Ishikawa (cell line): ENCODE measurements around the gene ERP29.

ENCODE experiments used
- CEBPB ChIP-seq: IDR thresholded peaks from 2 replicates; pipeline ENCODE4 v1.6.1; 2012
- CREB1 ChIP-seq: IDR thresholded peaks from 2 replicates; pipeline ENCODE4 v1.6.1; 2012; ENCODE audit warnings: low read depth
- EGR1 ChIP-seq: IDR thresholded peaks from 2 replicates; pipeline ENCODE4 v1.6.1; 2012
- EP300 ChIP-seq: IDR thresholded peaks from 2 replicates; pipeline ENCODE4 v1.6.1; 2012; ENCODE audit warnings: borderline replicate concordance
- FOXM1 ChIP-seq: IDR thresholded peaks from 2 replicates; pipeline ENCODE4 v1.6.1; 2012; ENCODE audit warnings: low read depth, borderline replicate concordance
- NFIC ChIP-seq: IDR thresholded peaks from 2 replicates; pipeline ENCODE4 v1.6.1; 2012
- RAD21 ChIP-seq: IDR thresholded peaks from 2 replicates; pipeline ENCODE4 v1.6.1; 2012; ENCODE audit warnings: low read depth
- TAF1 ChIP-seq: IDR thresholded peaks from 2 replicates; pipeline ENCODE4 v1.6.1; 2012; ENCODE audit warnings: low read depth, mild to moderate bottlenecking
- TCF12 ChIP-seq: IDR thresholded peaks from 2 replicates; pipeline ENCODE4 v1.6.1; 2012; ENCODE audit warnings: low read depth
- TEAD4 ChIP-seq: IDR thresholded peaks from 2 replicates; pipeline ENCODE4 v1.6.1; 2012
- YY1 ChIP-seq: IDR thresholded peaks from 2 replicates; pipeline ENCODE4 v1.6.1; 2012; ENCODE audit warnings: low read depth
- ZBTB7A ChIP-seq: IDR thresholded peaks from 2 replicates; pipeline ENCODE4 v1.6.1; 2012; ENCODE audit warnings: low read depth
- TF ChIP-seq, protein P1 (sequence below): IDR thresholded peaks from 2 replicates; pipeline ENCODE4 v1.6.1; 2012; ENCODE audit warnings: low read depth, mild to moderate bottlenecking
- TF ChIP-seq, protein P2 (sequence below): IDR thresholded peaks from 2 replicates; pipeline ENCODE4 v1.6.1; 2012
- TF ChIP-seq, protein P3 (sequence below): IDR thresholded peaks from 2 replicates; pipeline ENCODE4 v1.6.1; 2012

The ERP29 gene

DNA sequence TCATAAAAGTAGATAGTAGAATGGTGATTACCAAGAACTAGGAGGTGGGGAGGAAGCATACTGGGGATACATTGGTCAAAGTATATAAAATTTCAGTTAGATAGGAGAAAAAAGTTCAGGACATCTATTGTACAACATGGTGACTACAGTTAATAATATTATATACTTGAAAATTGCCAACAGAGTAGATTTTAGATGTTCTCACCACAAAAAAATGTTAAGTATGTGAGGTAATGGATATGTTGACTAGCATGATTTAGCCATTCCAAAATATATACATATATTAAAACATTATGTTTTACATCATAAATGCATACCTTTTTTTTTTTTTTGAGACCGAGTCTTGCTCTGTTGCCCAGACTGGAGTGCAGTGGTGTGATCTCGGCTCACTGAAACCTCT is 31.2 kb upstream of the ERP29 start:
- TF ChIP-seq NFIC: no peak
- no peak for TF ChIP-seq YY1
- TF ChIP-seq TCF12: no peak
- TF ChIP-seq, protein P1, sequence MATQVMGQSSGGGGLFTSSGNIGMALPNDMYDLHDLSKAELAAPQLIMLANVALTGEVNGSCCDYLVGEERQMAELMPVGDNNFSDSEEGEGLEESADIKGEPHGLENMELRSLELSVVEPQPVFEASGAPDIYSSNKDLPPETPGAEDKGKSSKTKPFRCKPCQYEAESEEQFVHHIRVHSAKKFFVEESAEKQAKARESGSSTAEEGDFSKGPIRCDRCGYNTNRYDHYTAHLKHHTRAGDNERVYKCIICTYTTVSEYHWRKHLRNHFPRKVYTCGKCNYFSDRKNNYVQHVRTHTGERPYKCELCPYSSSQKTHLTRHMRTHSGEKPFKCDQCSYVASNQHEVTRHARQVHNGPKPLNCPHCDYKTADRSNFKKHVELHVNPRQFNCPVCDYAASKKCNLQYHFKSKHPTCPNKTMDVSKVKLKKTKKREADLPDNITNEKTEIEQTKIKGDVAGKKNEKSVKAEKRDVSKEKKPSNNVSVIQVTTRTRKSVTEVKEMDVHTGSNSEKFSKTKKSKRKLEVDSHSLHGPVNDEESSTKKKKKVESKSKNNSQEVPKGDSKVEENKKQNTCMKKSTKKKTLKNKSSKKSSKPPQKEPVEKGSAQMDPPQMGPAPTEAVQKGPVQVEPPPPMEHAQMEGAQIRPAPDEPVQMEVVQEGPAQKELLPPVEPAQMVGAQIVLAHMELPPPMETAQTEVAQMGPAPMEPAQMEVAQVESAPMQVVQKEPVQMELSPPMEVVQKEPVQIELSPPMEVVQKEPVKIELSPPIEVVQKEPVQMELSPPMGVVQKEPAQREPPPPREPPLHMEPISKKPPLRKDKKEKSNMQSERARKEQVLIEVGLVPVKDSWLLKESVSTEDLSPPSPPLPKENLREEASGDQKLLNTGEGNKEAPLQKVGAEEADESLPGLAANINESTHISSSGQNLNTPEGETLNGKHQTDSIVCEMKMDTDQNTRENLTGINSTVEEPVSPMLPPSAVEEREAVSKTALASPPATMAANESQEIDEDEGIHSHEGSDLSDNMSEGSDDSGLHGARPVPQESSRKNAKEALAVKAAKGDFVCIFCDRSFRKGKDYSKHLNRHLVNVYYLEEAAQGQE: no peak
- no peak for TF ChIP-seq TEAD4
- TF ChIP-seq ZBTB7A: no peak
- TF ChIP-seq CREB1: no peak
- no peak for TF ChIP-seq EP300
- no peak for TF ChIP-seq FOXM1
- TF ChIP-seq RAD21: no peak
- TF ChIP-seq CEBPB: no peak
- TF ChIP-seq TAF1: no peak
- TF ChIP-seq, protein P2, sequence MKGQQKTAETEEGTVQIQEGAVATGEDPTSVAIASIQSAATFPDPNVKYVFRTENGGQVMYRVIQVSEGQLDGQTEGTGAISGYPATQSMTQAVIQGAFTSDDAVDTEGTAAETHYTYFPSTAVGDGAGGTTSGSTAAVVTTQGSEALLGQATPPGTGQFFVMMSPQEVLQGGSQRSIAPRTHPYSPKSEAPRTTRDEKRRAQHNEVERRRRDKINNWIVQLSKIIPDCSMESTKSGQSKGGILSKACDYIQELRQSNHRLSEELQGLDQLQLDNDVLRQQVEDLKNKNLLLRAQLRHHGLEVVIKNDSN: no peak
- TF ChIP-seq EGR1: no peak
- TF ChIP-seq, protein P3, sequence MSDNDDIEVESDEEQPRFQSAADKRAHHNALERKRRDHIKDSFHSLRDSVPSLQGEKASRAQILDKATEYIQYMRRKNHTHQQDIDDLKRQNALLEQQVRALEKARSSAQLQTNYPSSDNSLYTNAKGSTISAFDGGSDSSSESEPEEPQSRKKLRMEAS: no peak

DNA sequence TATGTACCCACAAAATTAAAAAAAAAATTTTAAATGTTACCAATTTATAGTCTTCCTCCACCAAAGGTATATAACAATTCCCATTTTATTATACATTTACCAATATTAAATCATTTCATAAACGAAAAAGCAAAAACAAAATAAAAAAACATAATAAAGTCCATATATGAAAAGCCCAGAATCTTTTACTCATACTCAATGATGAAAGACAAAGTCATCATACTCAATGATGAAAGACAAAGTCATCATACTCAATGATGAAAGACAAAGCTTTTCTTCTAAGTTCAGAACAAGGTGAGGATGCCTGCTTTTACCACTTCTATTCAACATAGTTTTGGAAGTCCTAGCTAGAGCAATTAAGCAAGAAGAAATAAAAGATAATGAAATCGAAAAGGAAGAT is 28.4 kb upstream of the ERP29 start:
- TF ChIP-seq TAF1 (no peak), FOXM1 (no peak), CREB1 (no peak), NFIC (no peak), EP300 (no peak), RAD21 (no peak), TCF12 (no peak)

DNA sequence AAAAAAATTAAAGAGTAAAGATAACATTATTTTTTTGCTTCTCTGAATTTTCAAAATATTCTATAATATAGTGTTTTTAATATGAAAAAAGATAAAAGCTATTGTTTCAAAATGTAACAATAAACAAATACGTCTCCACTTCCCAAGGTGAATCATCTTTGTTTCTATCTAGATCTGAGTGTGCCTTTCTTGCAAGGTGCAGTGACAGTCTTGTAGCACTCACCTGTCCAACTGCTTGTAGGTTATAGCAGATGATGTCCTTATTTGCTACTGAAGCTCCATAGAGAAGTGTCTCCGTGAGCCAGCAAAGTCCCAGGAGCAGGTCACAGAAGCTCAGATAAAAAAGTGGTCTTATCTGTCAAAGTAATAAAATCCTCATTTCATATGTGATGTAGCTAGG is 21.7 kb upstream of the ERP29 start:
- no peak for TF ChIP-seq CREB1
- no peak for TF ChIP-seq NFIC
- no peak for TF ChIP-seq EGR1

DNA sequence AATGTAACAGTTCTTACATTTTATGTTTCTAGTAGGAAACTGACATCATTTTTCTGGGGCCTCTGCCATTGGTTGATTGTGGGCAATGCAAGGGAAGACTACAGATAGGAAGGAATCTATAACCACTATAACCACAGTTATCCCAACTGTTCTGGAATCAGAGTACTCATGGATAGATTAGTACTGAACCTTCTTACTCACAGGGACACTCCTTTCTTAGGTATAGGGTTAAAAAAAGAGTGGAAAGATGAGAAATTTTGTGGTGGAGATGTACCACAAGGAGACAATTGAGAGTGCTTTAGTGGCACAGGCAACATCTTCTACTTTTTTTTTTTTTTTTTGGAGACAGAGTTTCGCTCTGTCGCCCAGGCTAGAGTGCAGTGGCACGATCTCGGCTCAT is 21.3 kb upstream of the ERP29 start:
- TF ChIP-seq TCF12 (no peak), NFIC (no peak), EP300 (no peak), CREB1 (no peak), EGR1 (no peak), YY1 (no peak), RAD21 (no peak), ZBTB7A (no peak)
- TF ChIP-seq, protein P3: no peak

DNA sequence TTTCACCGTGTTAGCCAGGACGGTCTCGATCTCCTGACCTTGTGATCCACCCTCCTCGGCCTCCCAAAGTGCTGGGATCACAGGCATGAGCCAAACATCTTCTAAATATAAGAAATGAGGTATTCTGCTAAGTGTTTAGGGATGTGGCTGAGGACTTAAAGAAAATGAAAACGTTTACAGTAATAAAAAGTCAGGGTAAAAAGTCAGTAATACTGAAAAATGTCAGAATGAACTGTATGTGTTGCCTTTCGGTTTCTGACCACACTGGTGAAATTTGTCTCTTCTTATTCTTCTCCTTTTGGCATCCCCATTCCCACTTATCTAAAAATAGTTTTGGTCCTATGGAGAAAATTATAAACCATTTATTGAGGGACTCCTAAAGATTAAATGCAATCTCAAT is 20.8 kb upstream of the ERP29 start:
- no peak for TF ChIP-seq NFIC

DNA sequence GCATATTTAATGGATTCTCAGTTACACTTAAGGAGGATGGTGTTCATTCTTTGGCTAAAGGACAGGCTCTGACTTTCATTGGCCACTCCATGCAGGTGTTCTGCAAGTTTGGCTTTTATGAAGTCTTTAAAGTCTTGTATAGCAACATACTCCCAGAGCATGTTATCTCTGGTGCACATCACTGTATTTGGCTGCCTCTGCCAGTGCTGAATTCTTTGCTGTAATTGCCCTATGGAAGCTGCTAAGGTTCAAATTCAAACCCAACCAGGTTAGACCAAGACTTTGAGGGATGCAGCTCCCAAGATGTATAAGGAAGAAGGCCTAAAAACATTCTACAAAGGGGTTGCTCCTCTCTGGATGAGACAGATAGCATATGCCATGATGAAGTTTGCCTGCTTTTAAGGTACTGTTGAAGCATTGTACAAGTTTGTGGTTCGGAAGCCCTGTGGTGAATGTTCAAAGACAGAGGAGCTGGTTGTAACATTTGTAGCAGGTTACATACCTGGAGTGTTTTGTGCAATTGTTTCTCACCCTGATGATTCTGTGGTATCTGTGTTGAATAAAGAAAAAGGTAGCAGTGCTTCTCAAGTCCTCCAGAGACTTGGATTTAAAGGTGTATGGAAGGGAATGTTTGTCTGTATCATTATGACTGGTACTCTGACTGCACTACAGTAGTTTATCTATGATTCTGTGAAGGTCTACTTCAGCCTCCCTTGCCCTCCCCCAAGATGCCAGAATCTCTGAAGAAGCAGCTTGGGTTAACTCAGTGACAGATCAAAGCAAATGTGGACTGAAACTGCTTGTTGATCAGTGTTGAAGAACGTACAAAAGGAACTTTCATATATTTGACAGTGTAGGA is 19.7 kb upstream of the ERP29 start:
- TF ChIP-seq FOXM1 (no peak), NFIC (no peak), TCF12 (no peak), YY1 (no peak), EGR1 (no peak), CREB1 (no peak), ZBTB7A (no peak), TEAD4 (no peak), CEBPB (no peak), RAD21 (no peak), TAF1 (no peak)
- TF ChIP-seq, protein P1: no peak
- TF ChIP-seq, protein P2: no peak
- TF ChIP-seq, protein P3: no peak
